GM19025 (cell line): ENCODE data around the gene USP38.
"Not testable (repeated sequence)": the region's sequence is repeated elsewhere in the genome, so short reads cannot be mapped to it uniquely, and the experiment has no call there.

ENCODE experiments used
- ATAC-seq: cut with Tn5 transposase; IDR thresholded peaks from one replicate; pipeline ENCODE4 v1.9.1; 2021; ENCODE audit warnings: mild to moderate bottlenecking, low read depth, moderate library complexity; ENCODE audit not compliant: unreplicated experiment

USP38 gene

GRCh38 chr4:143184503-143185252, at the start of gene USP38:
Gene USP38, plus strand, starts transcription at chr4:143184917. Its CDS starts 534 bp downstream, at chr4:143185451.
- ATAC-seq, result peak; percentile 69

DNA sequence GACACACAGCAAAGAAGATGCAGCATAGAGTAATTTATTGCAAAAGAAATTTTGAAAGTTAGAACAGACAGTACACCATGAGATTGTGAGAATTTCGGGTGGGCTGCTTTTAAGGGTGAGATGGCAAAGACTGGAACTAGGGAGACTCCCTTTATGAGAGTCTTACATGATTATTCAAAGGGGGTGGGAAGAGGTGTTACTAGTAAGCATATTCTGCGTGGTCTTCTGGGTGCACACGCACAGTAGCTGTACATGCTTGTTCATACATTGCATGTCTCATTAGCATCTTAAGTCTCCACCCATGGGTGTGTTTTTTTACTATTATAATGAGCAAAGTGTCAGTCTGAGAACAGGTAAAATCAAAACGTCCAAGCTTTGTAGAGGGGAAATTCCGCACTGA, 49.4 kb upstream of the USP38 start:
- no peak for ATAC-seq

- ATAC-seq, result no peak
Observed at GRCh38 chr4:143140696-143141095, 44.0 kb upstream of the USP38 start.

DNA sequence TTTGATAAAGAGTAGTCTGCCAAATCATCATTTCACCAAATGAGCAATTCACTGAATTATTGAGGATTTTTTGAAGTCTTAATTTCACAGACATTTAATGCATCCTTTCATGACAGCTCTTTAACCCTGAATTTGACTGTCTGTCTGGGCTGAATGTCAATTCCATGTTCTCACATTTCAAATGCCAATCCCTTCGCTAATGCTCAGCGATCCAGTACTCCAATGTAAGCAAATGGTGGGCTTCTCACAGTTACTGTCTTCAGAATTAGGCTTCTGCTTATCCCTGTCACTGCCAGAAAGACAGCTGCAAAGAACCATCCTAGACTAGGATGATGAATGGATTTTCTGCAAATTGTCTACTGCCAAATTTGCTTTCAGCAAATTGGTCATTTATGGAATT, 36.2 kb upstream of the USP38 start:
- no peak for ATAC-seq

DNA sequence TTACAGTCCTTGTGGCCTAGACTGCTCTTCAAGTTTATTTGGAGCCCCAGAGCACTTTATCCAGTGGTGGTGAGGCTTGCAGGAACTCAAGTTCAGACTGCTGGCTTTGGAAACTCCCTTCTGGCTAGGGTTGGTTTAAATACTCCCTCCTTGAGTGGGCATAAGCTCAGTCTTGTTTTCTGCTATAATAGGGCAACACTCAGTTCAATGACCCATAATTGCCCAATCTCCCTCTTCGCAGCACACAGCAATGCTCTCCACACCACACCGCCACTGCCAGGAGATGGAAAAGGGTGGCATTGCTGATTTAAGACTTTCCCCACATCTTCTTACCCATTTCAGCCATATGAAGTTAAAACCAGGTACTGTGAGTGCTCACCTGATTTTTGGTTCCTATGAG, 27.9 kb upstream of the USP38 start:
- no peak for ATAC-seq

- no peak for ATAC-seq
Observed at GRCh38 chr4:143163614-143164013, 21.1 kb upstream of the USP38 start.

DNA sequence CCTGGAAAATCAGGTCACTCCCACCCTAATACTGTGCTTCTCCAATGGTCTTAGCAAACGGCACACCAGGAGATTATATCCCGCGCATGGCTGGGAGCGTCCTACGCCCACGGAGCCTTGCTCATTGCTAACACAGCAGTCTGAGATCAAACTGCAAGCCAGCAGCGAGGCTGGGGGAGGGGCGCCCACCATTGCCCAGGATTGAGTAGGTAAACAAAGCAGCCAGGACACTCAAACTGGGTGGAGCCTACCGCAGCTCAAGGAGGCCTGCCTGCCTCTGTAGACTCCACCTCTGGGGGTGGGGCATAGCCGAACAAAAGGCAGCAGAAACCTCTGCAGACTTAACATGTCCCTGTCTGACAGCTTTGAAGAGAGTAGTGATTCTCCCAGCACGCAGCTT, 18.0 kb upstream of the USP38 start:
- ATAC-seq, result not testable (repeated sequence)

DNA sequence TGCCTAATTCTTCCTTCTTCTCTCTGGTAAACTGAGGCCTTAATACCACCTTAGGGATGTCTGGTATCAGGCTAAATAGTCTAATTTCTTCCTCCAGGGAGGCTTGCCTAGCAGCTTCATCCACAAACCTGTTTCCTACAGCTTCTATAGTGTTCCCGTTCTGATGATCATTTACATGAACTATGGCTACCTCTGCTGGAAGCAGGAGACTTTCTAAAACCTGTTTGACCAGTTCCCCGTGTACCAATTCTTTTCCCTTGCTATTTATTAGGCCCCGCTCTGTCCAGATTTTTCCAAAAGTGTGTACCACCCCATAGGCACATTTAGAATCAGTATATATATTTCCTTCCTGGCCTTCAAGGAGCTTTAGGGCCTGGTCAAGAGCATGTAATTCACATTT, 5.8 kb upstream of the USP38 start:
- no peak for ATAC-seq

GRCh38 chr4:143183513-143184216, 1.1 kb upstream of the USP38 start:
- no peak for ATAC-seq

DNA sequence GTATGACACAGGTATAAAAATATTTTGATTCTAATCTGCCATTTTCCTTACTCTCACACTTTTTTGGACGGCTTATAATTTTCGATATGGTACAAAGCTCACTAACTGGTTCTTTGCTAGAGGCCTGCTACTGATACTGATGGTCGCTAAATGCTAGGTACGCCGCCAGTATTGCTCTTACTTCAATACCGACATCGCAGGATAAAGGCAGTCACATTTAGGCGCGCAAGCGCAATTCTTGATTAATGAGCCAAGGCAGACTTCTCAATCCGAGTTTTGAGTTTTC, 557 bp upstream of the USP38 start:
- ATAC-seq, result peak; percentile 21

GRCh38 chr4:143185253-143186107, 763 bp downstream of the USP38 start:
- peak; percentile 16 for ATAC-seq

DNA sequence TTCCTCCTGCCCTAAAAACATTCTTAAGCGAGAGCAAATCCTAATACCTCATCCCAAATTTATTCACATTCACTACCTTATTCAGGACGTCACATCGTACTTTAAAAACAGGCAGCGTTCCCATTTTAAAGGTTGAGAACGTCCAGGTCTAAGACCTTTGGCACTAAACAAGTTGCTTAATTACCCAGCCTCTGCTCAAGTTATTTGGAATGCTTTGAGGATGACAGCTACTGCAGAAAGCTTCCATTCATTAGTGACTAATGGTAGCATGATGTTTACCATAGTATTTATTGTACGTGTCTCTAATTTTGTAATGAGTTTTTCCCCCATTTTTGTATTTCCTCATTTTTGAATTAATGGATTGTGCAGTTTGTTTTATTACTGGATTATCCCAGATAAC, 1.5 kb downstream of the USP38 start:
- no peak for ATAC-seq

DNA sequence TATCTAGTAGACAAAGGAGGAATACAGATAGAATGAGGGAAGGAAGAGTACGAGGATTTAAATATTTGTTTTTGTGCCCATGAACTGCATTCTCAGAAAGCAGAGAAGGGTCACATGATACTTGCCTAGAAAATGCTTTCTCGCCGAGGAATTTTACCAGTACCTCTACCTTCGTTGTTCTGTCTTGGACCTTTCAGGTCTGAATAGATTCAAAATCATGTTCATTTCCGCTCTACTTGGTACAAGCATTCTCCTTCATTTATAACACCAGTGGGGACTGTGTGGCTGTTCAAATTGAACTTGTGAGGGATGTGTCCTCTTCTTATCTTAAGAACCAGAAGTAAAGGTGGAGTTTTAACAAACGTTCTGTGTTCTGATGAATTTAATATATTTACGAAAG, 1.9 kb downstream of the USP38 start:
- no peak for ATAC-seq

DNA sequence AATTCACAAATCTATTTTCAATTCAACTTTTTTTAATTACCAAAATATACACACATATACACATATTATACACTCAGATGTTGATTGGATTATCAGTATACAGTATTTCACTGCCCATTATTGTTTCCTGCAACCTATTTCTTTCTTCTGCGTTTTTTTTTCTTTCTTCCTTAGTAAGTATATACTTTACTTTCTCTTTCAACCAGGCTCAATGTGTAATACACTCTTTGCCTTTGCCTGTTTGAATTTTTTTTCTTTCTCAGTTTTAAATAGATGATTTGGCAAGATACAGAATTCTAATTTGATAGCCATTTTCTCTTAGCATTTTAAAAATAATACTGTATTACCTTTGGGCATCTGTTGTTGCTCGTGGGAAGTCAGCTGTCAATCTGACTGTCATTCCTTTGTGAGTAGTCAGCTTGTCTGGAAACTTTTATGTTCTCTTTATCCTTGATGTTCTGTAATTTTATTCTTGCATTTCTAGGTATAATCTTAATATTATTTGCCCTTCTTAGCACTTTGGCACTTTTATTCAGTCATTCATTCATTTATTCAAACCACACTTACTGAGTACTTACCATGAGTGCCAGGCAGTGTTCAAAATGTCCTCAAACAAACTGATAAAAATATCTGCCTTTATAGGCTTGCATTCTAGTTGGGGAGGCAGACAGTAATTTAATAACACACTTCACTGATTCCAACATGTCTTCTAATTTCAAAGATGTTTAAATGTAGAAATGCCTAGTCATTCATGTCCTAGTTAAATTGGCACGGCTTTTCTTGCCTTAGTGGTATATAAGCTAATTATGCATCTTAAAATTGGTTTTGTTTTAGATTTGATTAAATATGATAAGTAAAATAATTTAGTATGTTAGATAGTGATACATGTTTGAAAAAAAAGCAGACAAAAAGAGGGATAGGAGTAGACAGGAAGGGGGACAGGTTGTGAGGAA, 3.7 kb downstream of the USP38 start:
- no peak for ATAC-seq

- peak; percentile 19 for ATAC-seq
Observed at GRCh38 chr4:143189528-143189927, 4.8 kb downstream of the USP38 start.

GRCh38 chr4:143195581-143195980, 10.9 kb downstream of the USP38 start:
- ATAC-seq, result no peak

DNA sequence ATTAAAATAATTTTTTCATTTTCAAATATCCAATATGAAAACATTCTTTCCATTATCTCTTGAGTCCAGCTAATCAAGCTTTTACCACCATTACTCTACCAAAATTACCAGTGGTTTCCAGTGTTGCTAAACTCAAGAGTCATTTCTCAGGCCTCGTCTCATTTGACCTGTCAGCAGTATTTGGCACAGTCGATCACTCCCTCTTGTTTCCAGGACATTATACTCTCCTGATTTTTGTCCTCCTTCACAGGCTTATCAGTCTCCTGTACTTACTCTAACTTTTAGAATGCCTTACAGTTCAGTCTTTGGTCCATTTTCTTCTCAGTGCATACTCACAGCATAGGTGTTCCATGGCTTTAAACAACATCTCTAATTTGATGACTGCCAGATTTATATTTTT, 11.6 kb downstream of the USP38 start:
- ATAC-seq, result no peak

GRCh38 chr4:143199503-143199902, 14.8 kb downstream of the USP38 start:
- ATAC-seq, result no peak

- no peak for ATAC-seq
Observed at GRCh38 chr4:143202824-143203223, 18.1 kb downstream of the USP38 start.

GRCh38 chr4:143203577-143203976, 18.9 kb downstream of the USP38 start:
- no peak for ATAC-seq
